ENCODE results near the gene GPR137B.

GPR137B gene

DNA sequence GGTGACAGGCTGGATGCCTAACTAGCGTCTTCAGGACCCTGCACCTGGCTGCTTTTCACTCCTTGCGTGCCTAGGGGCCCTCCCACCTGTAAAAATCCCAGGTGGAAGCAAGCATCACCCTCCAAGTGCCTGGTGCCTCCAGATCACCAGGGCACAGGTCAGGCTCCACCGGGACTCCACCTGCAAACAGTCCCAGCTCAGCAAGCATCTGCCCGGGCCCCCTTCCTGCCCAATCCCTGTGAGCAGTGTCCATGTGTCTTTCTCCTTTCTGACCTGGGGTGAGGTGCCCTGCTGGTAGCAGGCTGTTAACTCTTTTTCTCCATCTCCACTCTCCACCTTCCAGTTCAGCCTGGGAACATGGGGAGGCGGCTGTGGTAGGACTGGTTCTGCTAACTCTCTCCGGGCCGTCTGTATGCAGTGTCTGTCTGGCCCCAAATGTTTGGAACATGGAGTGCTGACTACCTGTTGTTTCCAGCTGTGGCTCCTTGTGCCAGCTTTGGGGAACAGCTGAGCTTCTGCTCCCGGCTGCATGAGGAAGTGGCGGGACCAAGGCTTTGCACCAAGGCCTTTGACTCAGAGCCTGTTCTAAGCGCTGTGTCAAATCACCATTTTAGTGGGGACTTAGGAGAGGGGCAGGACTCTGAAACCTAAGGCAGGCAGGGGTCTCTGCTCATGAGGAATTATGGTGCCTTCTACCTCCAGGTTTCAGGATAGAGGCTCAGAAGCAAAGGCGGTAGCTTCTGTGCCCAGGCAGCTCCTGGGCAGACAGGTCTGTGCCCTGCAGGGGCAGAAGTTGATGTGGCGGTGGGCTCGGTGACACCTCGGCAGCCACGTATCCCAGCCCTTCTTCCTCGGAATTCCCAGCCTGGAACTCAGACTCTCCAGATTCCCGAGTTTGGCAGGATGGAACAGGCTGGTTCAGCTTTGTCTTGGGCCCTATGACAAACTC, 5.5 kb downstream of the GPR137B start:
- no peak overlapping the region for H3K27ac ChIP-seq

DNA sequence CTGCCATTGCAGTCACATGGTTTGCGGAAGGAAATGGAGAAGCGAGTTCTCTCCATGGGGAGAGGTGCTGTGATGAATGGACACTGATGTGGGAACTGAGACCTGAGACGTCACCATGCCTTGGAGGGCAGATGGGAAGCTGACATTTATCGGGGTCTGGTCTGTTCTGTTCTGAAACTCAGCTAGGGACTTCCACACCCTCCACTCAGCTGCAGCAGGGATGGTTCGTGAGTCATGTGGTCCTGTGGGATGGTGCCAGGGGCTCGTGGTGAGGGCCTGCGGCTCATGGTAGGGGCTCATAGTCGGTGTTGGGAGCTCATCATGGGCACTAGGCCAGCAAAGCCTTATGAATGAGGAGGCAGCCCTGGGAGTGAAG, 6.1 kb downstream of the GPR137B start:
- TF ChIP-seq, protein P1, sequence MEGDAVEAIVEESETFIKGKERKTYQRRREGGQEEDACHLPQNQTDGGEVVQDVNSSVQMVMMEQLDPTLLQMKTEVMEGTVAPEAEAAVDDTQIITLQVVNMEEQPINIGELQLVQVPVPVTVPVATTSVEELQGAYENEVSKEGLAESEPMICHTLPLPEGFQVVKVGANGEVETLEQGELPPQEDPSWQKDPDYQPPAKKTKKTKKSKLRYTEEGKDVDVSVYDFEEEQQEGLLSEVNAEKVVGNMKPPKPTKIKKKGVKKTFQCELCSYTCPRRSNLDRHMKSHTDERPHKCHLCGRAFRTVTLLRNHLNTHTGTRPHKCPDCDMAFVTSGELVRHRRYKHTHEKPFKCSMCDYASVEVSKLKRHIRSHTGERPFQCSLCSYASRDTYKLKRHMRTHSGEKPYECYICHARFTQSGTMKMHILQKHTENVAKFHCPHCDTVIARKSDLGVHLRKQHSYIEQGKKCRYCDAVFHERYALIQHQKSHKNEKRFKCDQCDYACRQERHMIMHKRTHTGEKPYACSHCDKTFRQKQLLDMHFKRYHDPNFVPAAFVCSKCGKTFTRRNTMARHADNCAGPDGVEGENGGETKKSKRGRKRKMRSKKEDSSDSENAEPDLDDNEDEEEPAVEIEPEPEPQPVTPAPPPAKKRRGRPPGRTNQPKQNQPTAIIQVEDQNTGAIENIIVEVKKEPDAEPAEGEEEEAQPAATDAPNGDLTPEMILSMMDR (IDR thresholded peaks at IDR 0.05) = no peak
- TF ChIP-seq ZFX (IDR thresholded peaks at IDR 0.05; ENCODE audit: borderline replicate concordance) = no peak
- H3K27ac ChIP-seq = no peak overlapping the region

More for the DNA sequence above, 5.5 kb downstream of the GPR137B start:
- TF ChIP-seq, protein P1 (IDR thresholded peaks at IDR 0.05) = no peak
- TF ChIP-seq ZFX (IDR thresholded peaks at IDR 0.05; ENCODE audit: borderline replicate concordance) = no peak

DNA sequence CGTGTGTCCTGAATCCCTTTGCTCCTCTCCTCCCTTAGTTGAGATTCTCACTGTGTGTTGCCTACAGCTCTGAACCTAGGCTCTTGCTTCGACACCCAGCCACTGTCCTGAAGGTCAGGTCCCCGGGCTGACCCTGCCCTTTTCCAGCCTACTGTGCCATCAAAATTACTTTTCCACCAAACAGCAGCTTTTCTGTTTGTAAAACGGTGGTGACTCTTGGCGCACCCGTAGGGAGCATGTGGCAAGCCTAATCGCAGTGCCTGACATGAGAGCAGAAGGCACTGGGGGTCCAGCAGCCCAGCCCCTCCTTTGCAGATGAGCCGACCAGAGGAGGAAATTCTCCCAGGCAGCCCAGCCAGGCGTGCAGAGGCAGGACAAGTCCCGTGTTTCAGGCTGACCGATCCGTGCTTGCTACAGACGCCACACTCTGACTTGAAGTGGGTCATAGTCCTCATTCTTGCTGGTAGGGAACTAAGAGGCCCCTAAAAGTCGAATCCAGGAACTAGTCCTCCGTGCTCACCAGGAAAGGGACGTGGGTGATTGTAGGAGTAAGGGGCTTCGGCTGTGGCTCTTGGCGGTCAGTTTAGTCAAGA, 6.8 kb downstream of the GPR137B start:
- H3K27ac ChIP-seq = no peak overlapping the region
- TF ChIP-seq, protein P1 (IDR thresholded peaks at IDR 0.05) = no peak
- TF ChIP-seq ZFX (IDR thresholded peaks at IDR 0.05; ENCODE audit: borderline replicate concordance) = no peak

DNA sequence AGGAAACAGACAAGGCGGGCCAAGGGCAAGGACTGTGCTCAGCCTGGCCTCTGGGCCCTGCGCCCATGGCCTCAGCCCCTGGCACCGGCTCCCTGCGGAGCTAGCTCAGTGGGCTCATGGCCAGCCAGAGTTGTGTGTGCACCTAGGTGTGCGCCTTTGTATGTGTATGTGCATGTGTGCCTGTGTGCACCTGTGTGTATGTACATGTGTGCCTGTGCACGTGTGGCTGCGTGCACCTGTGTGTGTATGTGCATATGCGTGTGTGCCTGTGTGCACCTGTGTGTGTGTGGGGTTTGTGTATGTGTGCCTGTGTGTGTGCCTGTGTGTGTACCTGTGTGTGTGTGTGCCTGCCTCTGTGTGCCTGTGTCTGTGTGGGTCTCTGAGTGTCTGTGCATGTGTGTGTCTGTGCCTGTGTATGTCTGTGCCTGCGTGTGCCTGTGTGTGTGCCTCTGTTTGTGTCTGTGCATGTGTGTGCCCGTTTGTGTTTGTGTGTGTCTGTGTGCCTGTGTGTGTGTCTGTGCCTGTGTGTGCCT, 7.4 kb downstream of the GPR137B start:
- no peak for TF ChIP-seq ZFX (IDR thresholded peaks at IDR 0.05; ENCODE audit: borderline replicate concordance)
- TF ChIP-seq, protein P1 (IDR thresholded peaks at IDR 0.05) = no peak
- no peak overlapping the region for H3K27ac ChIP-seq

DNA sequence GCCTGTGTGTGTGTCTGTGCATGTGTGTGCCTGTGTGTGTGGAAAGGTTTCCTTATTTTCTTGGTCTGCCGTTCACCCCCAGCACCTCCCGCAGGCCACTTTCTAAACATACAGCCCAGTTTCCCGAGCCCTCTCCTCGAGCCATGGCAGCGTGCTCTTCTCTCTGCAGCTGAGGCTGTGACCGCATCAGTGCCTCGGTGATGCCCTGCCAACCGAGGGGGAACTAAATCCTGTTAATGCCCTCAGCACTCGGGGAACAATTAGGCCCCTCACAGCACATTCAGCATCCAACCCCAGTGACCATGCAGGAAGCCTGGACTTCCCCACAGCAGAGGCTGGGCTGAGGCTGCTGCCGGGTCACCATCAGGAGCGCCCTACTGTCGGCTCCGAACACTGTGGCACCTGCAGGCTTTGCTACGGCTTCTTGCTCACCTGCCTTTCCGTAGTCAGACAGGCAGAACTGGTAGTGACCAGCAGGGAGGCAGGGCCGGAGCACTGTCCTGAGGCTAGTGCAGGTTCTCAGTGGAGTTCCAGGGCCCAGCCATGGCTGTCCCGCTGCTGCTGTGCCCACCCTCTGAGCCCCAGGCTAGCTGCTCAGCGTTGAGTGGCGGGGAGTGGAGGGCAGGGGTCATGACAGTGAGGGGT, 8.1 kb downstream of the GPR137B start:
- H3K27ac ChIP-seq = no peak overlapping the region
- TF ChIP-seq, protein P1 (IDR thresholded peaks at IDR 0.05) = no peak
- no peak for TF ChIP-seq ZFX (IDR thresholded peaks at IDR 0.05; ENCODE audit: borderline replicate concordance)

DNA sequence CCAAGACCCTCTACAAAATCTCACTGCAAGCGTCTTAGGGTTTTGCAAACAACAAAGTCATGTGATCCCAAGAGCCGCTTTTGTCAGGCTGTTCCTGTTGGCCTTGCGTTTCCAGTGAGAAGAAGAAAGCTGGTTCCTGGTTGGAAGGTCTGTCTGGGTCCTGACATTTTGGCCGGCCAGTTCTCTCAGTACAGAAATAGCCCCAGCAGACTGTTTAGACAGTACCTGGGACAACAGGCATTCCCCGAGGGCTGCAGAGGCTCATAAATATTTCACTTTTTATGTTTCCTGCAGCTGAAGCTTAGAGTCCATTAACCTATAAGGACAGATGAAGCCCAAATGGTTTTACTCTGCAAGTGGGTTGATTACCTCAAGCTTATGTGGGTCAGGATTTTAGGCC, 8.6 kb downstream of the GPR137B start:
- no peak for TF ChIP-seq ZFX (IDR thresholded peaks at IDR 0.05; ENCODE audit: borderline replicate concordance)
- TF ChIP-seq, protein P1 (IDR thresholded peaks at IDR 0.05) = no peak
- H3K27ac ChIP-seq = no peak overlapping the region
